ENCODE results near the gene TEAD1.

Gene TEAD1

DNA sequence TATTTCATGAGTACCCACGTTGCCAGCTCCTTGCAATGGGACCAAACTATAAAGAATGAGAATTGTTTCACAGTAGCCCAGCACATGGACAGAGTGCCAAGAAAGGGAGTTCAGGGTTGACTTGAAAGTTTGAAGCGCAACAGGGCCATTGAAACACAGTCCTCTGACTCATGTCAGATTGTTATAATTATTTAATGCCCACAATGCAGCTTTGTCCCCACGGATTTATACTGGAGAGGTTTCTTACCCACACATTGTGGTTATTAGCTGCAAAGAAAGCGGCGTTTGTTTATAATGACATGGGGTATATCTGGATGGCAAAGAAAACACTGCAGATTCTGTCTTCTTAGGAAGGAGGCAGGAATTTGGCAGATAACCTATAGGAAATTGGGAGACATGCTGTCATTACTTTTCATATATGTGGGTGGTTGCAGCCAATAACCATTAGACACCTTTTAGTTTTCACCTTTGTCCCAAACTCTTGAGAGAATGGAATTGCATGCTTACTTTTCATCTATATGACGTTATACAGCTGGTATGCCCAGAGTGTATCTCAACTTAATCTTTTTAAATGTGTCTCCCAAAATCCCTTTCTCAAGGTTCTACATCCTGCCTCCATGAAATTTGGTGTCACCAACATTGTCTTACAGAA is 143.6 kb downstream of the TEAD1 start:
- no peak for DNase-seq

DNA sequence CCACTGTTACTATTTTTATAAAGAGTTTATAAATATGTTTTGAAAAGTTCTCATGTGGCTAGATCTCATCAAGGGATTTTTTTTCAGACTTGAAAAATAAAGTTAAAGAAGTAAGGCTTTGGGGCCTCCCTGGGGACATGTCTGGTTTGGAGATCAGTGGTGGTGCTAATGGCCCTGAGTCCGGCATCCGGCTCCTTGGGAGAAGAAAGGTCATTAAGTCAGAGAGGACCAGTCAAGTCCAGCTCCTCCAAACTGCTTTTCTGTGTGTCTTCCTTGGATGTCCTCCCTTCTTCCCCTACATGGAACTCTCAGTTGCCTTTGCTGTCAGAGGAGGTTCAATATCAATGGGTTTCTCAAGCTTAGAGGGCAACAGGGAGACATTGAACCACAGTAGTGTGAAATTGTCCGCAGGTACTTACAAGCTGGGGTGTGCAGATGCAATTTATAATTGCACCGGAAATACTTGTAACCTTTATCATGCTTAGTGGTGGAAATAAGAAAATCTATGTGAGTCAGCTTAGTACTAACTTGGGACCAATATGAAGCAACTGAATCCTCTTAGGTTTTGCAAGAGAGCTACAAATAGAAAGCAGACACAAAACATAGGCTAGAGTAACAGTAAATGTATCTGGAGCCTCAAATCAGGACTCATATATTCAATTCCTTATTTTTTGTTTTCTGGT is 144.3 kb downstream of the TEAD1 start:
- no peak for DNase-seq

DNA sequence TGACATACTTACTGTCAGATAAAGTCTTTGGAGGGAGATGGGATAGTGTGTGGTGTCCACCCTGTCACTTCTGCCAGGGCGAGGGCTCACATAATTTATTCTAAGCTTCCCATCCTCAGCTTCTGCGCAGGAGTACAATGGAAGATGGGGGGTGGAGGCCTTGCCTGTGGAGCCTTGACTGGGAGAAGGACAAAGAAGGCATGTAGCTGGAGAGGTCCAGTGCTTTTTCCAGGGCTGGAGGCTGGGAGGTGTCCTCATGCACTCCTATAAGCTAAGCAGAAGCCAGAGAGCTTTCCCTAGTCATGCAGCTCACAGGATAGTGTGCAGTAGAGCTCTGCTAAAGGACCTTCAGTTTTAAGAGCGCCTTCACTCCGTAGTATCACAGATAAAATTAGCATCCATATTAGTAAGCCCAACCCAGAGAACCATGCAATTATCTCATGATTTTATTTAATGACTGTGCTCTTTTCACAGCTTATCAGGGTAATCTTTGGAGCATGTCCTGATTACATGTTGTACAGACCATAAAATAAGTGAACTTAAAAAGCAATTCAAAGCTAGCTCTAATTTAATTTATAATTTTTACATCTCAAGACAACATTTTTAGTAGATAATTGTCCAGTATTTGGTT is 148.3 kb downstream of the TEAD1 start:
- DNase-seq: no peak

DNA sequence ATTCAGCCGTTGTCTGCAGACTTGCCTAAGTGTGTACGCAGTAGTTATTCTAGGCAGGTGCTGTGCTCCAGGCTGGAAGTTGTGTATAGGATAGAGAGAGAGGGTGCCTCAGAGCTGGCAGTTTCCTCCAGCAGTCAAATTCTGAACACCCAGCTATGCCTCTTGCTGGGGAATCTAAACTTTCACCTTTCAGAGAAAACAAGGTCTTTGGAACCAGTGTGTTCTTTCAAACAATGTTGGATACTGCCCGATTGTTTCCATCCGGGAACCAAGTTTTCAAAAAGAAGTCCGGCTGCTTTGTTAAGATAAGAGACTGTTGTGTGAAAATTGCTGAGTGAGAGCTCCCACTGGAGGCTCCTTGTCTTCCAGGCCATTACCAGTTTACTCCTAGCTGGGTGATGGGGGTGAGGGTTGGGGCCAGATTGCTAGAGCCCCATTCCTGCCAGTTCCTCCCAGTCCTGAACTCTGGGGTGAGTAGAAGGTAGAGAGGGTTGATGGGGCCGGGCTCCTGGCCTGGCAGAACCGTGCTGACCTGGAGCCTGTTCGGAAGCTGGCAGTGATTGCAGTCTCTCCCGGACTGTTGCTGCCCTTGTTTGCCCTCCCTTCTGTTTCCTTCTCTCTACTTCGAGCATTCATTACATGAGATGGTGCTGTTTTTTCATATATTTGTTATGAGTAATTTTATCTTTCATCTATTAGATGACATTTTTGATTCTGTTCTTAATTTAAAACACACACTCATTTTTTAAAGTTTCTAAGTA is 150.2 kb downstream of the TEAD1 start:
- DNase-seq: no peak

DNA sequence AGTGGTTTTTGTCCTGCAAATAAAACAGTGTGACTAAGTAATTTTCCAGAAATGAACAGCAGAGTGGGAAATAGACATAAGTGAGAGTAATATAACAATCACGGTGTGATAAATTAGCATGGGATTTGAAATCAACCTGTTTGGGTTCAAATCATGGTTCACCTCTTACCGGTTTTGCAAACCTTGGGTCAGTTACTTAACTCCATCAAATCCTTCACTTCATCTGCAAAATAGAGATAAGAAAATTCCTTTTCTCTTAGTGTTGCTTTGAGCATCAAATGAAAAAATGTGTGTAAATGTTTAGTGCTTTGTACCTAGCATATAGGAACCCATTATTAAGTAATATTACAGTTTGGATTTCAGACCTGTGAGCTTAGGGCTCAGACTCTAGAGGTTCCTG is 152.2 kb downstream of the TEAD1 start:
- DNase-seq: no peak

DNA sequence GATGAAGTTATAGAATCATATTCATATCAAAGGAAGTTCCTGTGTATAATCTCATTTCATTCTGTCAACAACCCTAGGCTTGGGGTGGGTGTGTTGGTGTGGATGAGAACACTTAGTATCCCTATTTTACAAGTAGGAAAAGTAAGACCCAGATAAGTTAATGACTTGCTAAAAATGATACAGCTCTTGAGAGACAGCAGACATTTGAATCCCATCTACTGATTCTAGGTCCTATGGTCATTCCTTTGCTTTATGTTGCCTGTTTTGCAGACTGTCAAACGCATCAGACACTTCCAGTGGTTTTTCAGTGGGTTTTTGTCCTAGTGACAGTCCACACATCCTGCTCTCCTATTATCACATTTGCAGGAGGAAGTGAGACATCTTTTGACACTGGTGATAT is 153.1 kb downstream of the TEAD1 start:
- no peak for DNase-seq

DNA sequence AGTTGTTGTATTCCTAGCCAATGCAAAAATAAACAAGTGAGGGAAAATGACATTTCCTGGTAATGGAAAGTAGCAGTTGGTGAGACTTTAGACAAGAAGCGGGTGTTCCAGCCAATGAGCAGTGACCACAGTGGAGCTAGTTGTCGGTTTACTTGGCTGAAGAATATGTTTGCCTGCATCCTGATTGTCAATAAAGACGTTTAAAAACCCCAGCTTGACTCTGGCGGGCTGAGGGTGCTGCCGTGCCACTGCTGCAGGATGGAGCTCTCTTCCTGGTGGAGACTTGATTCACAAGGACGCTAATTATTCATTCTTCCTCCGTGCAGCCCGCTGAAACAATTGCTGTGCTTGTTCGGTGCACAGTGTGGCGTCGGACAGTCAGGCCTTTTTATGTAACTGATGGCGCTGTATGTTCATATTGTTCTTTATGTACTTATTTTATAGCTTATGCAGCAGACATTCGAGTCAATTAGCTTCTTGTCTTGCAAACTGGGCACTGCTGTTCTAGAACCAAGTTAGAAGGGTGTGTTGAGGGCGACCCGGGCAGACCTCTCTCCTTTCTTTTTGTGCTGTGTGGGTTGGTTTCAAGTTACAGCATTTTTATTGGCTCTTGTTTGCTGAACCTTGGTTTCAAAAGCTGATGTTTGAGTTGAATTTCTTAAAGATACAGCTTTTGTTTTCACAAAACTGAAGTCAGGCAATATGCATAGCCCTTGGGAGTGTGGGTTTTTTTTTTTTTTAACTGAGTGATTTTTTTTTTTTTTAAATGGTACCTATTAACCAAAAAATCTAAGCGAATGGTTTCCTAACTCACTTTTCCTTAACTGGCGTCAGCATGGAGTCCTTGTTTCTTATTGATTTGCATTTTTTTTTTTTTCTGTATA is 153.9 kb downstream of the TEAD1 start:
- DNase-seq: no peak

DNA sequence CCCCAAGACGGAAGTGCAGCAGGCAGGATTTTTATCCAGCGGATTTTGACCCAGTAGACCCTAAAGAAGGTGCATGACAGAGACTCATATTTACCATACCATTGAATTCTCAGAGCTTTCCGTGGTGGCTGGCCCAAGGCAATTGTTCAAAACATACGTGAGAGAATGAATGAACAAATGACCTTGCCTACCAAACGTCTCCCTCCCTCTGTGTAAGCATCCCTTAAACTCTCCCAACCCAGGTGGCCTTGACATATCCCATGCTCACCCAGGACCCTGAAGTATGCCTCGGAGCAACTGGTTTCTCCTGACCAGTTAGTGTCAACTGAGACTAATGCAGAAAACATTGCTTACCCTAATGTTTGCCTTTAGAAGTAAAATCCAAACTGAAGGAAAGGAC is 154.9 kb downstream of the TEAD1 start:
- DNase-seq: no peak

DNA sequence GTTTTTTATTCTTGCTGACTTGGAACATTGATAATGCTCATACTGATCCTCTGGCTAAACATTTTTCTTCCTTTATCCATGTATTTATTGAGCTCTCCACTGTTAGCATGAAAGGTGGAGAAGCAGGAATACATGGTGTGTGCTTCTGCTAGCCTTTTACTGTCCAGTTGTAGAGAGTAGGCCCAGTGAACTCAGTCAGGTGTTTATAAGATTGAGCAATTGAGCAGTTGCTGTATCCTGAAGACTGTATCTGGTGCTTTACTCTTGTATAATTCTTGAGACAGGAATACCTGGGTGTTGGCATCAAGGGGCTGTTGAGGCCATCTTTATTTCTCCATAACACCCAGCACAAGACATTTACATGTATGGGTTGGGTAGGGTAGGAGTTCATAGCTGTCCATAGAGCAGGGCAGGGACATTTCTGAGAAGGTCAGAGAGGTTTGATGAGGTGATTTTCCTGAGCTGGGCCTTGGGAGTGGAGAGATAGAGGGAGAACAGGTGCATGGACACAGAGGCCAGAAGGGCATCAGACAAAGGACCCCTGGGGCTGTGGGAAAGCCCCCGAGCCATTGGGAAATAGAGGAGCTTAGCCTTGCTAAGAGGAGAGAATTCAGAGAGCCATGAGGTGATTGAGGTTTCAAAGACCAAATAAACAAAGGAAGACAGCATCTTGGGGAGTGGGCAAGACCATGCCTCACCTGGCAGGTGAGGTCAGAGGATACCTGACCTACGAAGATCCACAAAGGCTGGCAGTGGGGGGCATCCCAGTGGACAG is 155.5 kb downstream of the TEAD1 start:
- DNase-seq: no peak

DNA sequence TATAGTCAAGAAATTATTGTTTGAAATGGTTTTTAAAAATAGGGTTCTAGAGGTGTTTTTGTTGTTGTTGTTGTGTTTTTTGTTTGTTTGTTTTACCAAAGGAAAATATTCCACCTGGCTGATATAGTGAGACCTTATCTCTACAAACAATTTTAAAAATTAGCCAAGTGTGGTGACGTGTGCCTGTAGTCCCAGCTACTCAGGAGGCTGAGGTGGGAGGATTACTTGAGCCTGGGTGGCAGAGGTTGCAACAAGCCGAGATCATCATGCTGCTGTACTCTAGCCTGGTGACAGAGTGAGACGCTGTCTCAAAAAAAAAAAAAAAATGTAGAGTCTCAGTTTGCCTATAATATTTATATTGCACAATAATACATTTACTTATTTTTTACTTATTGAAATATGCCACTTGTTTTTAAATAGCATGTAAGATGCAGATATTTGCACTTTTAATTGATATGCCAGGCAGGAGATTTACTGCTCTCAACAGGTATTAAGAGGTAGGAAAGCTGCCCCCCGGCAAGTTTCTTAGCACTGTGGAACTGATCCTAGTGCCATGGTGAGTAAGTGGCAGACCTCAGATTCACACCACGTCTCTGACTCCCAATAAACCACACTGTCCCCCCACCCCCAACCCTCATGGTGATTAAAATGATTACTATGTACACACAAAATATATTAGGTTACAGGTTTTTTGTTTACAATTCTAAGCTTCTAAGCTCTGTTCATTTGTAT is 157.4 kb downstream of the TEAD1 start:
- no peak for DNase-seq

DNA sequence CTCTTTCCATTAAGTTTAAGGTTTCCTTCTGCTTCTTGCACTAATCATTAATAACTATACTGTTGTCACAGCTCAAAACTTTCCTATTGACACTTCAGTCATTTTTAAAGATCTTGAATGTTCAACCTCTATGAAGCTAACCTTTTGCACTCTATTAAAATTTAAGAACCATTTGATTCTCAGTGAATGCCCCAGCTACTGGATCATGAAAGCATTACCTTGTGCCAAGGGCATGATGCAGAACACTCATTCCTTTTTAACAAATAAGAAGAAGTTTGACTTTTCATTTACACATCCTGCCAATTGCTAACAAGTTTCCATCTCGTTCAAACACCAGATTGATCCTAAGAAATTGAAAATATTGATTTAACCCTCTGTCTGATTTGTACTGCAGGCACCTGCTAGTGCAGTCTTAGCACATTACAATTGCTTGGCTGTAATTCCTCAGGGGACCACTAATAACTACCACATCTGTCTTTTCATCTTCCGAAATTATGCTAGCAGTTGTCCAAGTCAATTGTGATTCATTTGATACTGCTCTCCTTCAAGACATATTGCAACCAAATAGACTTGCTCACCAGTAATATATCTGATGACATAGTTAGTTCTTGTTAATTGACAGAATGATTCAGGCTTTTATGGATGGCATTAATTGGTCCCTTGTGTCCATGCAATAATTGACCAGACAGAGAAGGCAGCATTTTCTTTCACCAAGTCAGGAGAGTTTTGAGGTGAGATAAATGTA is 158.4 kb downstream of the TEAD1 start:
- DNase-seq: no peak

DNA sequence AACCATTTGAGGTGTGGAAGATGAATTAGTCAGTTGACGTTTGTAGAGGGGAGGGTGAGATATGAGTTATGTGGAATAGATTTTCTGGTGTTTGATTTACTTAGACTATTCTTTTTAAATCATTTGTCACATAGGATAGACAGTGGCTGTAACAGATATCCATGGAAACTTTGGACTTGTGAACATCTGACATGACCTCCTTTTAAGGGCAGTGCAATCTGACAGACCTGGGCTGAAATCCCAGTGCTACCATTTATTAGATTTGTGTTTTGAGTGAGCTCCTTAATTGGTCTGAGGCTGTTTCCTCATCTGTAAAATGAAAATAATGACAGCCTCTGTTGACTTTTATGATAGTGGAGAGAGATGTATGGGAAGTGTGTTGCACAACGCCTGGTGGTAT is 159.9 kb downstream of the TEAD1 start:
- no peak for DNase-seq

DNA sequence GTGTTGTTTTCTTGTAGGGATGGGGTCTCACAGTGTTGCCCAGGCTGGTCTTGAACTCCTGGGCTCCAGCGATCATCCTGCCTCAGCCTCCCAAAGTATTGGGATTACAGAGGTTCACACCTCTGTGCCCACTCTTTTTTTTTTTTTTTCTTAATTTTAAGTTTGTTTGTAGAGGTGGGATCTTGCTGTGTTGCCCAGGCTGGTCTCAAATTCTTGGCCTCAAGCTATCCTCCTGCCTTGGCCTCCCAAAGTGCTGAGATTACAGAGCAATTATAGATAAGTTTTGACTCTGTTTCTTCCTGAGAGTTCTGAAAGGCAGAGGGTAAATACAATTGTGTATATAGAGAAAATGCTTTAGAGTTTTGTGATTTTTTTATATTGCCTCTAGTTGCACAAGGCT is 160.4 kb downstream of the TEAD1 start:
- DNase-seq: no peak

DNA sequence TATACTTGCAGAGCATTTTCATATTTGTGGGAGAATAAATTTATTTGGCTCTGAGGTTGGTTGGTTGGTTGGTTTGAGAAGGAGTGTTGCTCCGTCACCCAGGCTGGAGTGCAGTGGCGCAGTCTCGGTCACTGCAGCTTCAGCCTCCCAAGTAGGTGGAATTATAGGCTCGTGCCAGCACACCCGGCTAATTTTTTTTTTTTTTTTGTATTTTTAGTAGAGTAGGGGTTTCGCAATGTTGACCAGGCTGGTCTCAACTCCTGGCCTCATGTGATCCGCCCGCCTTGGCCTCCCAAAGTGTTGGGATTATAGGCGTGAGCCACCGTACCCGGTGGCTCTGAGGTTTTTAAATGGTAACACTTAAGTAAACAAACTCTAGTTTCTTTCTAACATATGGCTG is 161.1 kb downstream of the TEAD1 start:
- no peak for DNase-seq

DNA sequence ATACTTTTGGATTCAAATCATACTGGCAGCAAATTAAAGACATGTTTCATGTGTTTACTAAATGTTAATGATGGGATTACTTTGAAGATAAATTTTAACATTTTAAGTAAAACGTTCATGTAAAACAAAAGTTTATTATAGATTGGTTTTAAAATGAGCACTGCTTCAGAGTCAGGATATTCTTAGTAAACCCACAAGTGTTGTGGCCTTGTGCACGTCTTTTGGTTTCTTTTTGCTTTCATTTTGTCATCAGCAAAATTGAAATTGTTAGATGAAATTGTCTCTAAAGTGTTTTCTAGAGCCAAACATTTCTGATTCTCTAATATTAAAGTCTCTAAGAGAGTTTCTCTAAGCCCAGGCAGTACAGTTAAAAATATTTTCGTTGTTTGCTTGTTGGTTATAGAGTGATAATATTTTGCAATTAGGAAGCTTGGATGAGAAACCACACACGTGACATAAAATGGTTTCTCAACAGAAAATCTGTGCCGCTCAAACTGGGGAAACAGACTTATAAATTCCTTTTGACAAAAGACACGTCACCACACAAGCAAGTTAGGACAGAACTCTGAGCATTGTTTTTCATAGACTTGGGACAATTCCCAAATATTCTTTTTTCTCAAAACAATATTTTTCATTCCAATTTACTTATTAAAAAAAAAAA is 164.4 kb downstream of the TEAD1 start:
- no peak for DNase-seq

DNA sequence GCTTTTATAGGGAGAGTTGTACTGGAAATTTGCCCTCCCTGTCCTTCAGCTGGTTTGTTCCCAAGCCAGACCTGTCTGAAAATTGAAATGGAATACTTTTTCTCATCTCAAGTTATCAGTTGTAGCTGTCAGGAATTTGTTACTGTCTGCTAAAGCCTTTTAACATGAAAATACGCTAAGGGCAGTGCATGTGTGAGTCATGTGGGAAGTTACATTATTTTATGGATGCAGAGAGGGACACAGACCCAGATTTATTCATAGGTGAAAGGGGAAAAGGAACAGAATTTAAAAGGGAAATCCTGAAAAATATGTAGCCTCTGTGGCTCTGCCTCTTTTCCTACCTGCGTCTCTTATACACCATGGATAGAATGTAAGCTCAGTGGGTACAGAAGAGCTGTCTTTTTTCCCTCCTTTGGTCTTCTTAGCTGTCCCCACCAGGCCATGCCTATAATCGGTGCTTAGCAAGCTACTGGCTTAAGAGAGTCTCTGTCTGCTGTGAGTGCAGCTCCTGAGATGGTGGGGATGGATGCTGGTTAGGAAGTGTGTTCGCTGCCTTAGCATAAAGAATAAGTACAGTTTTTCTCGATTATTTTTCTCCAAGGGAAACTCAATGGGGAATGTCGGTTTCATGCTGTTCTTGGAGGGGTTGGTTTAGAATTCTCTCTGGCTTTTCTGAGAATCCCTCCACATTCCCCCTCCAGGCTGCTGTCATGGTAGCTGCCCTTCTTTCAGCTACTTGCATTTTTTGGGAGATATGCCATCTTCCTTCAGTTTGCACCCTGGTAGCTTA is 166.8 kb downstream of the TEAD1 start:
- no peak for DNase-seq

DNA sequence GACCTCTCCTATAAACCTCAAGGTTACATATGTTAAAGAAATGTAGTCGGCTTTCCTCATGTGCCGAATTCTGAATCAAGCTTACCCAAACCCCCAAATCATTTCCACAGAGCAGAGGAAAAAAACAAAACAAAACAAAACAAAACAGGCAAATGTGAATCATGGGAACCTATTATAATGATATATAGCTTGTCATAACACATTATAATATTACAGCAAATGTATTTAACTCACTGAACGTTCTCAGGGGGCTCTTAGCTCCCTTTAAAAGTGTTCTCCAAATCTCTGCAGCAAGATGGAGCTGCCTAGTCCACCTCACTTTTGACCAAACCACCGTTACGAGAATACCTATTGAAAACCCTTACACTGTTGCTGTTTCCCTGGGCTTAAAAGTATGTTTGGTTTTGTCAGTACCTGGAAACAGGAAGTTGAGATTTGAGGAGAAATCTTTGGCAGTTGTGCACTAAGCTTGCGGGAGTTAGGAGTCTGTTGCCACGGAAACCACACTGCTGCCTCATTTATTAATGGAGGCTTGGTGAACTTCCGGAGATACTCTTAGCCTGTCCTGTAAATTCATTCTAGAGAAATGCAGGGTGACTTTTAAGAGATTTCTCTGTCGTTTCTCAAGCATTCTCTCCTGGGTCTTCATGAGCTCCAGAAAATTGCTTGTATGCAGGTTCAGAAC is 167.9 kb downstream of the TEAD1 start:
- DNase-seq: no peak

DNA sequence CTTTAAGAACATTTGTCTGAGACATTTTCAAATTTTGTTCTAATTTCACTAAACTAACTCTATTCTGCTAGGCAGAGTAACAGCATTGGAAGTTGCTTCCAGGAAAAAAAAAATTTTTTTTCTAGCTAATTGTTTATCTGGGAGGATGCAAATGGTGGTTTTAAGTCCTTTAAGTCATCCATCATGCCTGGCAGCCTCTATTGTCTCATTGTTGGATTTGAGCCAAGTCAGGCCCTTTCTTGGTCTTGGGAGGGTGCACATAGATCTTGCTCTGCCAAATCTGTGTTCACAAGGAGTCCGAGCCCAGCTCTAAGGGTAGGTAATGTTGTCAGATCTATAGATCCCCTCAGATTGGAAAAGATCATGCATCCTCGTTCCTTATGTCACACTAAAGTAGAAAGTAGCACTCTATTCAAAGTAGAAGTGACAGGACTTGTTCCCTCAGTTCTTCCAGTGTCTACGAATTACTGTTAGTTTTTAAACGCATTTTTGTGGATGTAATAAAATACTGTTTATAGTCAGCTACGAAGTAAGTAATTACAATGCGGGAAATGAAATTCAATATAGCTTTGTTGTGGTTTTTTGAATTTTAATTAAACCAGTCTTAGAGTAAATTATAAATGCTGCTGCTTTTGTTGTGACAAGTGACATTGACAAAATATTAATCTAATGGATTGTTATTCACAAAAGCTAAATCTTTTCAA is 168.9 kb downstream of the TEAD1 start:
- DNase-seq: no peak

Data from CD4-positive, alpha-beta T cell treated with Interferon alpha-2 for 1 hour (primary cell).